Ovary (tissue), 9 donors: ENCODE data around the gene PLSCR3. TPM values are rescaled to one million over a fixed set of nuclear protein-coding genes. Genes with fewer than 3 reads are reported as not detected.

Experiments used
- DNase-seq, 5 donors: peaks; one replicate each; pipeline ENCODE4 v3.0.0-alpha.2; 2019 to 2020
- H3K27ac ChIP-seq, 2 donors: fragments of 200-600 bp; one replicate each; pipeline versions ENCODE4 v1.5.1 to v1.8.0; 2019 to 2022
- H3K27me3 ChIP-seq: fragments of 200-600 bp; one replicate; pipeline ENCODE4 v1.8.0; 2022
- H3K36me3 ChIP-seq: fragments of 200-600 bp; sonication (generic); one replicate; pipeline ENCODE4 v1.5.1; 2019
- H3K4me1 ChIP-seq: one replicate; pipeline ENCODE4 v1.8.1; 2013; ENCODE audit warnings: mild to moderate bottlenecking, moderate library complexity; ENCODE audit not compliant: insufficient read depth
- H3K4me3 ChIP-seq: fragments of 200-600 bp; sonication (generic); one replicate; pipeline ENCODE4 v1.5.1; 2017
- H3K9me3 ChIP-seq, 2 donors: fragments of 200-600 bp in 1 of 2; sonication (generic) in 1 of 2; one replicate each; pipeline versions ENCODE4 v1.5.1 to v1.8.1; 2013 to 2019; ENCODE audit warnings: mild to moderate bottlenecking in 1 of 2, moderate library complexity in 1 of 2
- EP300 ChIP-seq: sonication (generic); formaldehyde crosslinking; IDR thresholded peaks from one replicate; pipeline ENCODE4 v1.6.1; 2017; ENCODE audit warnings: antibody characterized with exemption
- POLR2A ChIP-seq: fragments of 450-650 bp; IDR thresholded peaks from one replicate; pipeline ENCODE4 v1.6.1; 2017; ENCODE audit warnings: antibody characterized with exemption, mild to moderate bottlenecking, moderate library complexity
- WGBS, 3 donors: extraction: QIAGEN DNeasy Blood & Tissue Kit in 1 of 3; methylation state at CpG; one replicate each; pipeline versions ENCODE4 v1.1.5 to v1.1.7; 2013 to 2017; 5-methylcytosine and 5-hydroxymethylcytosine counted together
- intact Hi-C, 4 donors: fragments of 100-400 bp; cut with DNase I; formaldehyde crosslinking; loops; one replicate each; pipeline versions ENCODE4 v1.11.0 to v1.15.1; 2022 to 2023
- polyA plus RNA-seq, 2 donors: library from polyadenylated mRNA; stranded (reverse); fragments of 200-250 nt in 1 of 2; fragments of 350-450 nt in 1 of 2; fragmentation: Illumina TruSeq in 1 of 2; extraction: RNeasy Lipid Tissue Mini Kit (QIAGEN cat#74804) in 1 of 2; gene quantifications; one replicate each; pipeline ENCODE4 v1.2.3, GENCODE V29; 2013 to 2014
- total RNA-seq, 7 donors: library from RNA; depleted of rRNA in 2 of 7; stranded (reverse); fragments of >200 nt in 2 of 7; fragmentation: NEBNext Ultra II Directional in 3 of 7; extraction: Animal tissue kit (Norgen Biotek cat#: 25700) in 3 of 7; gene quantifications; one replicate each; pipeline versions ENCODE4 v1.1.0 to v1.2.4, GENCODE V29; 2016 to 2023
- TF ChIP-seq, protein P1 (sequence below), 3 donors: fragments of 450-650 bp in 2 of 3; fragments of 200-600 bp in 1 of 3; IDR thresholded peaks; one replicate each; pipeline versions ENCODE4 v1.5.1 to v1.8.0; 2016 to 2022; ENCODE audit warnings: antibody characterized with exemption in 3 of 3, mild to moderate bottlenecking in 1 of 3
- donor health status: DM: no; HTN: no; CAD: no; lungs with moderate emphysema.
- donor health status: DM: no; HTN: no; CAD: no.
- donor health status: Bipolar disorder and iron deficiency.
- donor health status: DM: yes; HTN: yes; CAD: no.
- donor health status: DM: no; HTN: no; CAD: no.
- donor health status: DM: yes; HTN: yes; CAD: no.

The PLSCR3 gene
- total and polyA plus RNA-seq, 9 donors = 7.1 to 52.4 (median 33.8) TPM

DNA sequence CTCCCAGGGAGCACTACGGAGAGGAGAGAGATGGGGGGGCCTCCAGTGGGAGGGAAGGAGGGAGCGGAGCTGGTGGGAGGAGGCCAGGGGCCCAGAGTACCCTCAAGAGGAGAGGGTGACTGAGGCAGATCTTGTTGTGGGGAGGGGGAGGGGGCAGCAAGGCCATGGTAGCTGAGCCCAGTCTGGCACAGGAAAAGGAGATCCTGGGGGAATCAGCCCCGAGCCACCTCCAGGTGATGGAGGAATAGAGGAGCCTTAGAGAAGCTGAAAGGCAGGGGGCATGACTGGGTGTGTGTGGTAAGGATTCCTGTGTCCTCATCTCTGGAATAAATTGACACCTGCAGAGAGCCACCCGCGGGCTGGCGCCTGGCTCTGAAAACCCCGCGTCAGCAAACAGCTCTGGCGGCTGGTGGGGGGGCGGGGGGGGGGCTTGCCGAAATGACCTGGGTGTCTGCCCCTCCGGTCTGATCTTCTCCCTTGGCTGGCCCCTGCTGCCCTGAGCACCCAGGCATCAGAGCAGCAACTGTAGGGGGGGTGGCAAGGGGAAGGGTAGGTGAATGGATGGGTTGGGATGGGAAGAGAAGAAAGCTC, 12.0 kb upstream of the PLSCR3 start:
- DNase-seq = peak in 1 of 5 donors; percentile 48
- TF ChIP-seq, protein P1, sequence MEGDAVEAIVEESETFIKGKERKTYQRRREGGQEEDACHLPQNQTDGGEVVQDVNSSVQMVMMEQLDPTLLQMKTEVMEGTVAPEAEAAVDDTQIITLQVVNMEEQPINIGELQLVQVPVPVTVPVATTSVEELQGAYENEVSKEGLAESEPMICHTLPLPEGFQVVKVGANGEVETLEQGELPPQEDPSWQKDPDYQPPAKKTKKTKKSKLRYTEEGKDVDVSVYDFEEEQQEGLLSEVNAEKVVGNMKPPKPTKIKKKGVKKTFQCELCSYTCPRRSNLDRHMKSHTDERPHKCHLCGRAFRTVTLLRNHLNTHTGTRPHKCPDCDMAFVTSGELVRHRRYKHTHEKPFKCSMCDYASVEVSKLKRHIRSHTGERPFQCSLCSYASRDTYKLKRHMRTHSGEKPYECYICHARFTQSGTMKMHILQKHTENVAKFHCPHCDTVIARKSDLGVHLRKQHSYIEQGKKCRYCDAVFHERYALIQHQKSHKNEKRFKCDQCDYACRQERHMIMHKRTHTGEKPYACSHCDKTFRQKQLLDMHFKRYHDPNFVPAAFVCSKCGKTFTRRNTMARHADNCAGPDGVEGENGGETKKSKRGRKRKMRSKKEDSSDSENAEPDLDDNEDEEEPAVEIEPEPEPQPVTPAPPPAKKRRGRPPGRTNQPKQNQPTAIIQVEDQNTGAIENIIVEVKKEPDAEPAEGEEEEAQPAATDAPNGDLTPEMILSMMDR (IDR thresholded peaks at IDR 0.05) = no peak
- TF ChIP-seq POLR2A (no peak), EP300 (no peak)
- 46 to 57% (median 47%) methylated on average over 12 of the region's 12 CpGs for WGBS, 3 donors
- intact Hi-C loops = loop anchor here in 1 of 4 donors (5.0 kb wide), 1 partner anchor 59 kb away; no protein-coding TSS in a partner anchor
- Histone ChIP-seq H3K36me3 (no peaks in the 10 kb centered on the region), H3K9me3 (no peaks in the 10 kb centered on the region), H3K27ac (peak overlapping the region; percentile 89 to 95), H3K4me3 (peak overlapping the region; percentile 65), H3K4me1 (peaks cover 5% of the 10 kb centered on the region), H3K27me3 (no peaks in the 10 kb centered on the region)

DNA sequence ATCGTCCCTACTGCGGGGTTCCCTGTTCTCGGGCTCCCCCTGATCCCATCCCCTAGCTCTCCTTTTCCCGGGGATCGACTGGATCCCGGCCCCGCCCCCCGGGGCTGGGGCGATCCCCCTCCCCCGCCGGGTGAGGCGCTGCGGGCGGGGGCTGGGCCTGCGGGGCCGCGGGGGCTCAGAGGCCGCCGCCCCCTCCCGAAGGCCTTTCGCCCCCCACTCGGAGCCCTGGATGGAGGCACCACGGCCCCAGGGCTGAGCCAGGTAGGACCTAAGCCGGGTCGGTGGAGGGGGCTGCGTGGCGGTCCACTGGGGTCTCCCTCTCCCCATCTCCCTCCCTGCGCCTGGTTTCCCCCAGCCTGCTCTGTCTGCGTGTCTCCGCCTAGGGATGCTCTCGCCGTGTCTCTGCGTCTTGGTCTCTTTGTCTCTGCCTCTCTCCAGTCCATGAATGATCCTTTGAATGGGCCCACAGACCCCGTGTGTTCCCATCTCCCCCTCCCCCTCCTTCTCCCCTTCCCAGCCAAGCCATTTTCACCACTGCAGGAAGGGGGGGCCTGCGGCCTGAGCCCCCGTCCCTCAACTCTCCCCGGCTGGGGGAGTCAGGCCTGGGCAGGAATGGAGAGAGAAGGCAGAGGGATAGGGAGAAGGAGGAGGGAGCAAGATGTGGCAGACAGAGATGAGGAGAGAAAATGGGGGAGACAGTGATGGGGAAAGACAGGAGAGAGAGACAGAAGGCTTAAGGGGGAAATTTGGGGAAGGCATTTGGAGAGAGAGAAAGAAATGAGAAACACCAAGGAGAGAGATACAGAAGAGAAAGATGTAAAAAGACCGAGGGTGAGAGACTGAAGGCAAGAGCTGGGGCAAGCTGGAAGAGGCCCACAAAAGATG, 11.3 kb upstream of the PLSCR3 start:
- DNase-seq = peak in 4 of 5 donors; percentile 46 to 72 (median 60)
- TF ChIP-seq EP300 (no peak), POLR2A (peak; percentile 10)
- peak overlapping the region; percentile 65 for H3K4me3 ChIP-seq
- intact Hi-C loops = loop anchor here in 1 of 4 donors (5.0 kb wide), 1 partner anchor 58 kb away; no protein-coding TSS in a partner anchor
- H3K27ac ChIP-seq = peak overlapping the region; percentile 89 to 95
- 2 to 6% (median 5%) methylated on average over 24 to 38 of the region's 38 CpGs for WGBS, 3 donors
- no peaks in the 10 kb centered on the region for H3K36me3 ChIP-seq
- H3K27me3 ChIP-seq = no peaks in the 10 kb centered on the region
- no peaks in the 10 kb centered on the region for H3K9me3 ChIP-seq
- H3K4me1 ChIP-seq = peaks cover 5% of the 10 kb centered on the region

DNA sequence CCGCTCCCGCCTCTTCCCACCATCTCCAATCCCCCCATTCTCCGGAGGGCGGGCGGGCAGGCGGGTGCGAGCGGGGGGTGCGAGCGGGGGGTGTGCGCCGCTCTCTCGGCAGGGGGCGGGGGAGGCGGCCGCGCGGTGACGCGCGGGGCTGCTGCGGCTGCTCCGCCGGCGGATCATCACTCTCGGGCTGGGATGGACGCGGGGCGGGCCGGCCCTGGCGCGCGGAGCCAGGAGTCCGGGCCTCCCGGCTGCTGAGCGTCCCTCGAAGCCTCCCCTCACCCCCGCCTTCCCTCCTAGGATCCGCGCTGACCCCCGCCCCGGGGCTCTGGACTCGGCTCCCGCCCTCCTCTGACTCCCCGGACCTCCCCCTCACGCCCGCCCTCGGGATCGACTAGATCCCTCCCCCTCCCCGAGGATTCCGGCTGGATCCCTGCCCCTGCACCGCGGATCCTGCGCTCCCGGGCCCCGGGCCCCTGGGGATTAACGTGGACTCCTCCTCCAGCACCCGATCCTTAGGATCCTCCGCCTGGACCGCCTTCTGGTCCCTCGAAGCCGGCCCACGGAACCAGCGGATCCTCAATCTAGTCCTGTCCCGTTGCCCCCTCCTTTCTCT, 10.5 kb upstream of the PLSCR3 start:
- H3K4me1 ChIP-seq = peaks cover 5% of the 10 kb centered on the region
- H3K36me3 ChIP-seq = no peaks in the 10 kb centered on the region
- 0 to 1% (median 0%) methylated on average over 25 to 65 of the region's 65 CpGs for WGBS, 3 donors
- peak overlapping the region; percentile 65 for H3K4me3 ChIP-seq
- intact Hi-C loops = loop anchor here in 1 of 4 donors (5.0 kb wide), 1 partner anchor 58 kb away; no protein-coding TSS in a partner anchor
- no peaks in the 10 kb centered on the region for H3K9me3 ChIP-seq
- DNase-seq = peak in 2 of 5 donors; percentile 80 to 86
- H3K27me3 ChIP-seq = no peaks in the 10 kb centered on the region
- peak overlapping the region; percentile 89 to 95 for H3K27ac ChIP-seq
- TF ChIP-seq, protein P1 (IDR thresholded peaks at IDR 0.05) = peak in 2 of 3 donors; percentile 20 to 27
- TF ChIP-seq POLR2A = peak; percentile 70
- no peak for TF ChIP-seq EP300

DNA sequence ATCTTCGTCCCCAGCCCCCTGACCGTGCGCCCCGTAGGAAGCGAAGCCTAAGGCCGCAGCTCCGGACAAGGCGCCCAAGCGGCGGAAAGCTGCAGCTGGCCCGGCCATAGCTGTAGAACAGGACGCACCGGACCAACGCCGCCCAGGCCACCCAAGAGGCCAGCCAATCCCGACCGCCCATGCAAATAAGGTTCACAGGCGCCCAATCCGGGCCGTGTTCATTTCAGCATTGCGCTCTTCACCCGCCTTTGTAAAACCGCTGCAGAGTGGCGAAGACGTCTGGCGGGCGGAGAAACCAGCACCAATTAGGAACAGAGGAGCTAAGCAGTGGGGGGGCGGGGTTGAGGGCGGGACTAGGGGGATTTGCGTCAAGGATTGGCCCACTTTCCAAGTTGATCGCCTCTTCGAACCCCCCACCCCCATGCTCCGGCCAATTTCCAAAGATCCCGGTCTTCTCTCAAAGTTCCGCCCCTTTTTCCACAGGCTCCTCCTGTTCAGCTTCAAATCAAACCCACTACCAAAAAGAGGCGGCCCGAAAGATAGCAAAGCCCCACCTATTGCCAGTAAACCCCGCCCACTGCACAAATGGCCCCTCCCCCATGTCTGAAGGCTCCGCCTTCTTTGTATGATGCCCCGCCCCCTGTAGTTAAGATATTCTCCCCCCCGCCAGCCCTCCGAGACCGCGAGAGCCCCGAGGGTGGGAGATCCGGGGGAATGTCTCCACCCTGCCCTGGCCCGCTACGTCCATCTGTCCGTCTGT, 9.8 kb upstream of the PLSCR3 start, which contains the start of gene TMEM256:
Gene TMEM256 (minus strand): TSS at position 121 of the 760 bp plus-strand sequence. CDS start 13 bp downstream, at position 108.
- 0 to 1% (median 0%) methylated on average over 49 of the region's 49 CpGs for WGBS, 3 donors
- no peaks in the 10 kb centered on the region for H3K36me3 ChIP-seq
- peak within 1 kb of the TSS; percentile 89 to 95 for H3K27ac ChIP-seq
- peak; percentile 97 to 99 (median 98) for DNase-seq
- H3K27me3 ChIP-seq = no peaks in the 10 kb centered on the region
- peaks cover 5% of the 10 kb centered on the region for H3K4me1 ChIP-seq
- TF ChIP-seq, protein P1 (IDR thresholded peaks at IDR 0.05) = peak in 2 of 3 donors; percentile 35 to 46
- TF ChIP-seq POLR2A (peak; percentile 99), EP300 (peak; percentile 8)
- H3K4me3 ChIP-seq = peak within 1 kb of the TSS; percentile 65
- no peaks in the 10 kb centered on the region for H3K9me3 ChIP-seq
- intact Hi-C loops = no loop called here
